HCT116 (cell line): Measurements from ENCODE around the gene ENDOD1.

Experiments used
- ATF3 ChIP-seq: IDR thresholded peaks from 2 replicates; pipeline ENCODE4 v1.6.1; 2012
- CTCF ChIP-seq, 3 experiments: fragments of 200-600 bp in 1 of 3; sonication (generic) in 1 of 3; IDR thresholded peaks in 2 of 3; conservative IDR thresholded peaks in 1 of 3; 2 replicates each; pipeline ENCODE4 v1.5.1; 2012 to 2017; ENCODE audit warnings: low read depth in 2 of 3, low read length in 2 of 3, antibody characterized with exemption in 1 of 3, borderline replicate concordance in 1 of 3, control low read depth in 1 of 3, mild to moderate bottlenecking in 1 of 3, mixed read lengths in 1 of 3, mixed run types in 1 of 3, moderate library complexity in 1 of 3; ENCODE audit not compliant: insufficient read depth in 1 of 3
- EGR1 ChIP-seq: IDR thresholded peaks from 2 replicates; pipeline ENCODE4 v1.6.1; 2012; ENCODE audit warnings: low read depth
- ZNF274 ChIP-seq: fragments of 200-500 bp; sonication (Bioruptor generic); IDR thresholded peaks from 2 replicates; pipeline ENCODE4 v1.6.1; 2014; ENCODE audit warnings: mild to moderate bottlenecking, low read depth, low read length, inconsistent platforms

- TF ChIP-seq CTCF (IDR thresholded peaks at IDR 0.05 in 2 of 3, conservative IDR thresholded peaks at IDR 0.05 in 1 of 3; ENCODE audit: borderline replicate concordance in 1 of 3, insufficient read depth in 1 of 3, low read depth in 2 of 3, low read length in 2 of 3) (no peak), ZNF274 (no peak), ATF3 (no peak), EGR1 (no peak)
These were observed 26.0 kb downstream of the ENDOD1 start for GRCh38 chr11:95115597-95115996.
